ENCODE results near the gene MACROD1. TPM values are rescaled to one million over a fixed set of nuclear protein-coding genes. Genes with fewer than 3 reads are reported as not detected.

Gene MACROD1
- total and polyA plus RNA-seq, 5 donors from 2014 or later, result 5.3 to 12.7 (median 6.5) TPM

GRCh38 chr11:64004590-64004984 lies 161.3 kb downstream of the MACROD1 start:
- ATAC-seq (ENCODE audit: low read depth in 2 of 2) (no peak), DNase-seq (no peak)
- Mint-ChIP-seq H3K4me1 (peaks cover 0 to 16% (median 2%) of the 10 kb centered on the region in 4 donors), H3K4me3 (peak overlapping the region in 1 of 4 donors; percentile 82), H3K36me3 (no peaks in the 10 kb centered on the region), H3K9me3 (peaks cover 0 to 4% (median 0%) of the 10 kb centered on the region in 7 donors), H3K27ac (no peak overlapping the region), H3K27me3 (peaks cover 42% of the 10 kb centered on the region)
- Histone ChIP-seq H3K4me3 (ENCODE audit: low read depth, low read length) (no peak overlapping the region), H3K4me1 (ENCODE audit: control insufficient read depth, insufficient read depth, low read length, poor library complexity, severe bottlenecking) (peaks cover 26% of the 10 kb centered on the region), H3K27me3 (ENCODE audit: control insufficient read depth, insufficient read depth, low read length) (no peaks in the 10 kb centered on the region), H3K27ac (ENCODE audit: insufficient read depth, low read length, poor library complexity, severe bottlenecking) (no peak overlapping the region), H3K36me3 (ENCODE audit: control insufficient read depth, insufficient read depth, low read length) (no peaks in the 10 kb centered on the region), H3K9me3 (ENCODE audit: control insufficient read depth in 2 of 2, low read length in 2 of 2) (no peaks in the 10 kb centered on the region)

DNA sequence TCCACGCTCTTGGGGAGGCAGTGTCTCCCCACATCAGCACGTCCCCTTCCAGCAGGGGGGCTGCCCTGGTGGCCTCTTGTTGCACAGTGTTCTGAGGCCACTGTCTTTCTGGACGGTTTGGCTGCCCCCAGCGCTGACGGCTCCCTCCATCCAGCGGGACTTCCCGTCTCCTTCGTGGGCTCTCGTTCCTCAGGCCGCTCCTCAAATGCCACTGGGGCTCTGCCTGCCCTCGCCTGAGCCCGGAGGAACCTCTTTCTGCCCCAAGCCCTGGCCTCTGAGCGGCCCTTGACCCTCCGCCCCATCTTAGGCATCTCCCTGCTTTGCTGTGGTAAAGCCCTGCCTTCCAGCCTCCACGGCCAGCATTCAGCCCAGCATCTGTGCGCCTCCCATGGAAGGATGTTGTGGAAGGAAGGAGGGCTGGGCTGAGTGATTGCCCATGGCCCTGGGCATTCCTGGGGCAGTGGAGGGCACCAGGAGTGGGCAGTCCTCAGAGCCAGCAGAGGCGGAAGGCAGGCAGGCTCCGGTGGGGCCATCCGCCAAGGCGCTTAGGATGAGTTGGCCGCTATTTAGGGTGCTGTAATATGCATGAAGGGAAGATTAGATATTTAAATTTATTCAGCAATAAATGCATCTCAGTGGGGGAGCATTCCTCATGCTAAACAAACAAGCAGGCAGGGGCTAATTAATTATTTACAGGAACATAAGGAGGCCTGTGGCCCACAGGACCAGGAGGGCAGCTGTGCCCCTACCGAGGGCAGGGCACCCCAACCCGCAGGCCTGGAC lies 161.9 kb downstream of the MACROD1 start:
- peaks cover 0 to 4% (median 0%) of the 10 kb centered on the region in 7 donors for H3K9me3 Mint-ChIP-seq
- ATAC-seq (ENCODE audit: low read depth in 2 of 2) (no peak), DNase-seq (no peak)
- Histone ChIP-seq H3K4me3 (ENCODE audit: low read depth, low read length) (no peak overlapping the region), H3K4me1 (ENCODE audit: control insufficient read depth, insufficient read depth, low read length, poor library complexity, severe bottlenecking) (peaks cover 32% of the 10 kb centered on the region), H3K36me3 (ENCODE audit: control insufficient read depth, insufficient read depth, low read length) (no peaks in the 10 kb centered on the region), H3K27me3 (ENCODE audit: control insufficient read depth, insufficient read depth, low read length) (no peaks in the 10 kb centered on the region), H3K27ac (ENCODE audit: insufficient read depth, low read length, poor library complexity, severe bottlenecking) (no peak overlapping the region), H3K9me3 (ENCODE audit: control insufficient read depth in 2 of 2, low read length in 2 of 2) (no peaks in the 10 kb centered on the region)
- peak overlapping the region in 1 of 4 donors; percentile 29 for H3K4me3 Mint-ChIP-seq
- peaks cover 0 to 16% (median 2%) of the 10 kb centered on the region in 4 donors for H3K4me1 Mint-ChIP-seq
- H3K27ac Mint-ChIP-seq, result no peak overlapping the region
- peaks cover 39% of the 10 kb centered on the region for H3K27me3 Mint-ChIP-seq
- H3K36me3 Mint-ChIP-seq, result no peaks in the 10 kb centered on the region

DNA sequence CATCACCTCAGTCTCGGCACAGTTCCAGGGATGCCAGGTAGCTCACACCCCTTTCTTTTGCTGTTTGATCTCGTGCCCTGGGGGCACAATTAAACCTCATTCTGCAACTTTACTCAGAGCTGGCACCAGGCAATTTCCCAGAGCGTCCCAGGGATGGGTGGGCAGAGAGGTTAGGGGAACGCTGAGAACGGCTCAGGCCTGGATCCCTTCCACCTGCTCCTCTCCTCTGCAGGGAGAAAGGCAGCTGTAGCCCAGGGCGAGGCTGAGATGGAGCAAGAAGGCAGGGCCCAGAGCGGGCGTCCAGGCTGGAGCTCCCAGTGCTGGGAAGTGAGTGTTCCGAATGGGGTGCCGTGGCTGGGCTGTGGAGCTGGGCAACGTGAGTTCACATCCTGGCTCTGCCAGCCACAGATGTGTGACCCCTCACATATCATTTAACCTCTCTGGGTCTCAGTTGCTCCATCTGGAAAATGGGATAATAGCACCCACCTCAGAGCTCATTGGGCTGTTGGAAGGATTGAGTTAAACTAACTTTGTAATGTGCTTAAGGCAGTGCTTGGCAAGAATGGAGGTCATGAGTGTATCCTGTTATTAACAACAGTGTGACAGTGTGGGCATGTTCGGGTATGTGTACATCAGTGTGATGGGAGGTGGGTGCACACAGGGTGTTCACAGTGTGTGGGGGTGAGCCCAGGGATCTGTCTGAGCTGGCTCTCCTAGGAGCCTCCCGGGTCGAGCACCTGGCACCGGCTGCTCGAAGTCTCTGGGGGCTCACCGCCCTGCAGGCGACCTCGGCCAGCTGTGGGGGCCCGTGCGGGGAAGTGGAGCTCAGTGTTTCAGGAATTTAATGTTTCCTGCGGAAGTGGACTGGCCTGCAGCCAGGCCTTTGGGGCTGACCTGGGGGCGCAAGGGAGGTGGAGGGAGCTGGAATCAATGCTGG lies 164.2 kb downstream of the MACROD1 start:
- no peak overlapping the region for H3K27ac ChIP-seq (ENCODE audit: insufficient read depth, low read length, poor library complexity, severe bottlenecking)
- Mint-ChIP-seq H3K27ac (no peak overlapping the region), H3K4me1 (peaks cover 0 to 13% (median 3%) of the 10 kb centered on the region in 4 donors), H3K4me3 (peak overlapping the region; percentile 32 to 74 (median 60)), H3K9me3 (peaks cover 0 to 1% (median 0%) of the 10 kb centered on the region in 7 donors), H3K27me3 (peaks cover 17% of the 10 kb centered on the region), H3K36me3 (peaks cover 7% of the 10 kb centered on the region)
- ATAC-seq (ENCODE audit: low read depth in 2 of 2) (no peak), DNase-seq (no peak)
- no peak overlapping the region for H3K4me3 ChIP-seq (ENCODE audit: low read depth, low read length)
- H3K27me3 ChIP-seq (ENCODE audit: control insufficient read depth, insufficient read depth, low read length), result no peaks in the 10 kb centered on the region
- H3K9me3 ChIP-seq (ENCODE audit: control insufficient read depth in 2 of 2, low read length in 2 of 2), result no peaks in the 10 kb centered on the region
- H3K4me1 ChIP-seq (ENCODE audit: control insufficient read depth, insufficient read depth, low read length, poor library complexity, severe bottlenecking), result peaks cover 21% of the 10 kb centered on the region
- H3K36me3 ChIP-seq (ENCODE audit: control insufficient read depth, insufficient read depth, low read length), result peaks cover 9% of the 10 kb centered on the region

GRCh38 chr11:64000740-64001483 lies 165.0 kb downstream of the MACROD1 start:
- Mint-ChIP-seq H3K9me3 (no peaks in the 10 kb centered on the region), H3K27ac (no peak overlapping the region), H3K4me1 (peaks cover 0 to 13% (median 3%) of the 10 kb centered on the region in 4 donors), H3K4me3 (peak overlapping the region; percentile 43 to 69 (median 60)), H3K36me3 (peaks cover 7% of the 10 kb centered on the region), H3K27me3 (peaks cover 13% of the 10 kb centered on the region)
- Histone ChIP-seq H3K4me3 (ENCODE audit: low read depth, low read length) (no peak overlapping the region), H3K36me3 (ENCODE audit: control insufficient read depth, insufficient read depth, low read length) (peaks cover 17% of the 10 kb centered on the region), H3K27me3 (ENCODE audit: control insufficient read depth, insufficient read depth, low read length) (no peaks in the 10 kb centered on the region), H3K27ac (ENCODE audit: insufficient read depth, low read length, poor library complexity, severe bottlenecking) (no peak overlapping the region), H3K4me1 (ENCODE audit: control insufficient read depth, insufficient read depth, low read length, poor library complexity, severe bottlenecking) (peaks cover 21% of the 10 kb centered on the region), H3K9me3 (ENCODE audit: control insufficient read depth in 2 of 2, low read length in 2 of 2) (no peaks in the 10 kb centered on the region)
- ATAC-seq (ENCODE audit: low read depth in 2 of 2), result no peak
- DNase-seq, result no peak

DNA sequence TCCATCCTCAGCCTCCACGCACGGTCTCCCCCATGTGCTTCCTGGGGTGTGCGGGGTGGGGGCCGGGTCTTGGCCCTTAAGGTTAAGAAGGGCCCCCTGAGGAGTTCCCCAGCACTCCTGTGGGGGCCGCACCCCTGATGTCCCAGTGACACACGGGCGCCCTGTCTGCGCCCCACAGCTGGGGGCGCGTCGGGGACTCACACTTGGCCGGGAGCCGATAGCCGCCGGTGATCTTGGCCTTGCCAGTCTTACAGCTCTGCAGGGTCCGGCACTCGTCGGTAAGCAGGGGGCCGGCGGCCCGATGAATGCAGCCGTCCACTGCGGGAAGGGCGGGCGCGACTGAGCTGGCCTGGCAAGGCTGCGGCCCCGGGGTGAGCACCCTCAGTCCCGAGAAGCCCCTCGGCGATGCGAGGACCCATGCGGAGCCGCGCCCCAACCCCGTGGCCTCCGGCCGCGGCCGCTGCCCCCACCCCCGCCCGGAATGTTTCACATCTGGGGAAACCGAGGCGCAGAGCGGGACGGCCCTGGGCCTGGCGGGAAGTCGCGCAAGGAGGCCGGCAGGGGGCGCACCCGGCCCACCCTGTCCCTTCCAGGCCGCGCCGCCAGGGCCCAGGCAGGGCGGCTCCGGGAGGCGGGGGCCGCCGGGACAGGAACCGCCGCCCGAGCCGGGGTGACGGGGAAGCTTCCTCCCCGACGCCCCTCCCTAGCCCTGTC lies 165.7 kb downstream of the MACROD1 start:
- Mint-ChIP-seq H3K36me3 (peaks cover 7% of the 10 kb centered on the region), H3K4me3 (peak overlapping the region in 3 of 4 donors; percentile 35 to 77 (median 41)), H3K27me3 (peaks cover 13% of the 10 kb centered on the region), H3K9me3 (no peaks in the 10 kb centered on the region), H3K27ac (no peak overlapping the region), H3K4me1 (peaks cover 0 to 13% (median 3%) of the 10 kb centered on the region in 4 donors)
- Histone ChIP-seq H3K4me3 (ENCODE audit: low read depth, low read length) (no peak overlapping the region), H3K27ac (ENCODE audit: insufficient read depth, low read length, poor library complexity, severe bottlenecking) (no peak overlapping the region), H3K27me3 (ENCODE audit: control insufficient read depth, insufficient read depth, low read length) (no peaks in the 10 kb centered on the region), H3K36me3 (ENCODE audit: control insufficient read depth, insufficient read depth, low read length) (peaks cover 18% of the 10 kb centered on the region), H3K4me1 (ENCODE audit: control insufficient read depth, insufficient read depth, low read length, poor library complexity, severe bottlenecking) (peaks cover 21% of the 10 kb centered on the region), H3K9me3 (ENCODE audit: control insufficient read depth in 2 of 2, low read length in 2 of 2) (no peaks in the 10 kb centered on the region)
- DNase-seq (peak; percentile 64 to 85 (median 72)), ATAC-seq (ENCODE audit: low read depth in 2 of 2) (peak; percentile 76 to 81)

GRCh38 chr11:63999349-64000025 lies 166.4 kb downstream of the MACROD1 start:
- ATAC-seq (ENCODE audit: low read depth in 2 of 2) (peak; percentile 44 to 48), DNase-seq (peak; percentile 49 to 58 (median 53))
- Histone ChIP-seq H3K4me1 (ENCODE audit: control insufficient read depth, insufficient read depth, low read length, poor library complexity, severe bottlenecking) (peaks cover 21% of the 10 kb centered on the region), H3K9me3 (ENCODE audit: control insufficient read depth in 2 of 2, low read length in 2 of 2) (no peaks in the 10 kb centered on the region), H3K27ac (ENCODE audit: insufficient read depth, low read length, poor library complexity, severe bottlenecking) (no peak overlapping the region), H3K4me3 (ENCODE audit: low read depth, low read length) (no peak overlapping the region), H3K36me3 (ENCODE audit: control insufficient read depth, insufficient read depth, low read length) (peaks cover 23% of the 10 kb centered on the region), H3K27me3 (ENCODE audit: control insufficient read depth, insufficient read depth, low read length) (no peaks in the 10 kb centered on the region)
- peaks cover 13% of the 10 kb centered on the region for H3K27me3 Mint-ChIP-seq
- H3K27ac Mint-ChIP-seq, result no peak overlapping the region
- H3K4me3 Mint-ChIP-seq, result peak overlapping the region in 3 of 4 donors; percentile 35 to 77 (median 41)
- peaks cover 12% of the 10 kb centered on the region for H3K36me3 Mint-ChIP-seq
- peaks cover 0 to 16% (median 3%) of the 10 kb centered on the region in 4 donors for H3K4me1 Mint-ChIP-seq
- no peaks in the 10 kb centered on the region for H3K9me3 Mint-ChIP-seq

Measured in CD4-positive, CD25-positive, alpha-beta regulatory T cell (primary cell).